NCI-H1436 treated with DMSO at 0.1 percent for 48 hours (cell line): ENCODE results near the gene SLC4A5.

Source experiments
- DNase-seq: peaks from one replicate; lab custom pipeline; 2025; lab: John Stamatoyannopoulos, UW

SLC4A5 gene

GRCh38 chr2:74343316-74343715, at the start of gene SLC4A5:
Gene SLC4A5 (minus strand): TSS chr2:74343416. CDS start chr2:74315023, 28,393 bp downstream.
- no peak for DNase-seq

- no peak for DNase-seq
Observed at GRCh38 chr2:74392449-74392743, 49.2 kb upstream of the SLC4A5 start.

GRCh38 chr2:74391580-74392448, 48.6 kb upstream of the SLC4A5 start:
- peak; percentile 71 for DNase-seq

GRCh38 chr2:74391209-74391579, 48.0 kb upstream of the SLC4A5 start:
- no peak for DNase-seq

GRCh38 chr2:74390606-74391005, 47.4 kb upstream of the SLC4A5 start:
- DNase-seq = no peak

GRCh38 chr2:74387346-74387745, 44.1 kb upstream of the SLC4A5 start:
- no peak for DNase-seq

GRCh38 chr2:74385396-74385795, 42.2 kb upstream of the SLC4A5 start:
- no peak for DNase-seq

- DNase-seq = no peak
Observed at GRCh38 chr2:74384051-74384450, 40.8 kb upstream of the SLC4A5 start.

GRCh38 chr2:74383254-74383653, 40.0 kb upstream of the SLC4A5 start:
- no peak for DNase-seq

GRCh38 chr2:74381751-74382150, 38.5 kb upstream of the SLC4A5 start:
- no peak for DNase-seq

- DNase-seq = no peak
Observed at GRCh38 chr2:74379851-74380789, 36.9 kb upstream of the SLC4A5 start, which contains the start of gene DCTN1. Gene DCTN1 (minus strand): TSS chr2:74380311. CDS start chr2:74380037, 274 bp downstream.

GRCh38 chr2:74378007-74378406, 34.8 kb upstream of the SLC4A5 start:
- DNase-seq = no peak

GRCh38 chr2:74375838-74376237, 32.6 kb upstream of the SLC4A5 start:
- no peak for DNase-seq

GRCh38 chr2:74374509-74375205, 31.4 kb upstream of the SLC4A5 start:
- peak; percentile 64 for DNase-seq

GRCh38 chr2:74373985-74374384, 30.8 kb upstream of the SLC4A5 start:
- DNase-seq = no peak

- peak; percentile 78 for DNase-seq
Observed at GRCh38 chr2:74373221-74373676, 30.0 kb upstream of the SLC4A5 start.

- DNase-seq = no peak
Observed at GRCh38 chr2:74372674-74373073, 29.5 kb upstream of the SLC4A5 start.

GRCh38 chr2:74371421-74371820, 28.2 kb upstream of the SLC4A5 start:
- no peak for DNase-seq

GRCh38 chr2:74369976-74370375, 26.8 kb upstream of the SLC4A5 start:
- DNase-seq = no peak

- DNase-seq = no peak
Observed at GRCh38 chr2:74368499-74368898, 25.3 kb upstream of the SLC4A5 start.

- DNase-seq = no peak
Observed at GRCh38 chr2:74367789-74368188, 24.6 kb upstream of the SLC4A5 start.

GRCh38 chr2:74366036-74366435, 22.8 kb upstream of the SLC4A5 start:
- DNase-seq = no peak
